Measurements from ENCODE around the gene COX5A.

COX5A gene

DNA sequence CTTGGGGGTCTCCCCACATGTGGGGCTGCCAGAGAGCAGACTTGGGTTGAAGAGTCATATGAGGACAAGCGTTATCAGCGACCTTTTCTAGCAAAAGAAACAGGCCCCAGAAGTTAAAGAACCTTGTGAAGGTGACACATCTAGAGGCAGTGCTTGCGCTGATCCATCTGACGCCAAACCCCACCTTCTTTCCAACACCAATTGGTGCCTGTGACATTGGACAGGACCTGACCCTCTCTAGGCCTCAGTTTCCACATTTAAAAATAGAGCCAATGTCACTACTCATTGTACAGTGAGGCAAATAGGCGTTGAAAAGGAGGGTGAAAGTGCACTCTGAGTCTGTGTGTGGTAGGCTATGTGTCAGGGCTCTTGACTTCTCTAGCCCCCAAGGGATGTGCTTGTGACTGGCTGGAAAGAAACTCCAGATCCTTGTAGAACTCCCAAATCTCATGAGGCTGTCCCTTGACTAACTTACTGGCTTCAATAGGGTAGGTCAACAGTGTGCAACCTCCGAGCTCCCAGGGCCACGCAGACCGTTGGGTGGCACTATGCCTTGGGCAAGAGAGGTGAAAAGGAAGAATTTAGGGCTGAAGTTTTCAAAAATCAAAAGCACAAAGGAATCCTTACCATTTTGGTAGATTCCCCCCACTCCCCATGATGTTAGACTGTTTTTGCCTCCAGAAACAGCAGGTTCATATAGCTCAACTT is 30.6 kb downstream of the COX5A start:
- H3K27ac ChIP-seq (replicated peaks), result peak overlapping the region; percentile 84
- TF ChIP-seq GABPA (IDR thresholded peaks at IDR 0.05; ENCODE audit: low read depth) (no peak), SPI1 (IDR thresholded peaks at IDR 0.05; ENCODE audit: borderline replicate concordance, low read depth) (no peak), POLR2AphosphoS5 (IDR thresholded peaks at IDR 0.05; ENCODE audit: low read depth) (no peak)
- TF ChIP-seq, protein P1, sequence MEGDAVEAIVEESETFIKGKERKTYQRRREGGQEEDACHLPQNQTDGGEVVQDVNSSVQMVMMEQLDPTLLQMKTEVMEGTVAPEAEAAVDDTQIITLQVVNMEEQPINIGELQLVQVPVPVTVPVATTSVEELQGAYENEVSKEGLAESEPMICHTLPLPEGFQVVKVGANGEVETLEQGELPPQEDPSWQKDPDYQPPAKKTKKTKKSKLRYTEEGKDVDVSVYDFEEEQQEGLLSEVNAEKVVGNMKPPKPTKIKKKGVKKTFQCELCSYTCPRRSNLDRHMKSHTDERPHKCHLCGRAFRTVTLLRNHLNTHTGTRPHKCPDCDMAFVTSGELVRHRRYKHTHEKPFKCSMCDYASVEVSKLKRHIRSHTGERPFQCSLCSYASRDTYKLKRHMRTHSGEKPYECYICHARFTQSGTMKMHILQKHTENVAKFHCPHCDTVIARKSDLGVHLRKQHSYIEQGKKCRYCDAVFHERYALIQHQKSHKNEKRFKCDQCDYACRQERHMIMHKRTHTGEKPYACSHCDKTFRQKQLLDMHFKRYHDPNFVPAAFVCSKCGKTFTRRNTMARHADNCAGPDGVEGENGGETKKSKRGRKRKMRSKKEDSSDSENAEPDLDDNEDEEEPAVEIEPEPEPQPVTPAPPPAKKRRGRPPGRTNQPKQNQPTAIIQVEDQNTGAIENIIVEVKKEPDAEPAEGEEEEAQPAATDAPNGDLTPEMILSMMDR (IDR thresholded peaks at IDR 0.05; ENCODE audit: insufficient read depth, low read length), result no peak
- TF ChIP-seq, protein P2, sequence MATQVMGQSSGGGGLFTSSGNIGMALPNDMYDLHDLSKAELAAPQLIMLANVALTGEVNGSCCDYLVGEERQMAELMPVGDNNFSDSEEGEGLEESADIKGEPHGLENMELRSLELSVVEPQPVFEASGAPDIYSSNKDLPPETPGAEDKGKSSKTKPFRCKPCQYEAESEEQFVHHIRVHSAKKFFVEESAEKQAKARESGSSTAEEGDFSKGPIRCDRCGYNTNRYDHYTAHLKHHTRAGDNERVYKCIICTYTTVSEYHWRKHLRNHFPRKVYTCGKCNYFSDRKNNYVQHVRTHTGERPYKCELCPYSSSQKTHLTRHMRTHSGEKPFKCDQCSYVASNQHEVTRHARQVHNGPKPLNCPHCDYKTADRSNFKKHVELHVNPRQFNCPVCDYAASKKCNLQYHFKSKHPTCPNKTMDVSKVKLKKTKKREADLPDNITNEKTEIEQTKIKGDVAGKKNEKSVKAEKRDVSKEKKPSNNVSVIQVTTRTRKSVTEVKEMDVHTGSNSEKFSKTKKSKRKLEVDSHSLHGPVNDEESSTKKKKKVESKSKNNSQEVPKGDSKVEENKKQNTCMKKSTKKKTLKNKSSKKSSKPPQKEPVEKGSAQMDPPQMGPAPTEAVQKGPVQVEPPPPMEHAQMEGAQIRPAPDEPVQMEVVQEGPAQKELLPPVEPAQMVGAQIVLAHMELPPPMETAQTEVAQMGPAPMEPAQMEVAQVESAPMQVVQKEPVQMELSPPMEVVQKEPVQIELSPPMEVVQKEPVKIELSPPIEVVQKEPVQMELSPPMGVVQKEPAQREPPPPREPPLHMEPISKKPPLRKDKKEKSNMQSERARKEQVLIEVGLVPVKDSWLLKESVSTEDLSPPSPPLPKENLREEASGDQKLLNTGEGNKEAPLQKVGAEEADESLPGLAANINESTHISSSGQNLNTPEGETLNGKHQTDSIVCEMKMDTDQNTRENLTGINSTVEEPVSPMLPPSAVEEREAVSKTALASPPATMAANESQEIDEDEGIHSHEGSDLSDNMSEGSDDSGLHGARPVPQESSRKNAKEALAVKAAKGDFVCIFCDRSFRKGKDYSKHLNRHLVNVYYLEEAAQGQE (IDR thresholded peaks at IDR 0.05; ENCODE audit: insufficient replicate concordance, low read depth), result no peak
- peak overlapping the region; percentile 84 for H3K4me3 ChIP-seq (replicated peaks; ENCODE audit: insufficient read depth, low read length)
- no peak for DNase-seq (ENCODE audit: low read depth in 1 of 2, low spot score in 1 of 2)
- no peaks in the 10 kb centered on the region for H3K27me3 ChIP-seq (ENCODE audit: insufficient read depth, poor library complexity, severe bottlenecking)

GRCh38 chr15:74906450-74907162 is 31.3 kb downstream of the COX5A start, which contains the start of gene FAM219B:
TSS of gene FAM219B (minus strand) at chr15:74906851. CDS start at chr15:74906800, 51 bp downstream.
- TF ChIP-seq POLR2AphosphoS5 (IDR thresholded peaks at IDR 0.05; ENCODE audit: low read depth) (peak; percentile 84), GABPA (IDR thresholded peaks at IDR 0.05; ENCODE audit: low read depth) (no peak), SPI1 (IDR thresholded peaks at IDR 0.05; ENCODE audit: borderline replicate concordance, low read depth) (no peak)
- TF ChIP-seq, protein P1 (IDR thresholded peaks at IDR 0.05; ENCODE audit: insufficient read depth, low read length), result no peak
- TF ChIP-seq, protein P2 (IDR thresholded peaks at IDR 0.05; ENCODE audit: insufficient replicate concordance, low read depth), result no peak
- peak within 1 kb of the TSS; percentile 84 for H3K27ac ChIP-seq (replicated peaks)
- H3K4me3 ChIP-seq (replicated peaks; ENCODE audit: insufficient read depth, low read length), result peak within 1 kb of the TSS; percentile 84
- DNase-seq (ENCODE audit: low read depth in 1 of 2, low spot score in 1 of 2), result peak; percentile 69 to 90
- H3K27me3 ChIP-seq (ENCODE audit: insufficient read depth, poor library complexity, severe bottlenecking), result no peaks in the 10 kb centered on the region

DNA sequence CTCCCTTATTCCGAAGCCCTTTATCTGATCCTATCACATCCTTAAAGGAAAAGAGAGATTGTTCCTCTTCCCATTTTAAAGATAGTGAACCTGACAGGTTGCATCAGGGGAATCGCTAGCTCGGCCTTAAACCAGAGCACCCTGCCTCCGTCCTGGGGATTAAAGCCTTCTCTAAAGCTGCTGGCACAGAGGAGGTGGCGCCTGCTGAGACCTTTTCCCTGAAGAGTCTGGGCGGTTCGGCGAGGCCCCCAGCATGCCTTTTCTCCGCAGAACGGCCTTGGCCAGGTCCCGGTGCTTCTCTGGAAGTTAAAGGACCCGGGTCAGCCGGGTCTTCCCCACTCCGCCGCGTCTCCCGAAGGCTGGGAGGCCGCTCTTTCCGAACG is 31.8 kb downstream of the COX5A start:
- TF ChIP-seq SPI1 (IDR thresholded peaks at IDR 0.05; ENCODE audit: borderline replicate concordance, low read depth) (no peak), POLR2AphosphoS5 (IDR thresholded peaks at IDR 0.05; ENCODE audit: low read depth) (no peak), GABPA (IDR thresholded peaks at IDR 0.05; ENCODE audit: low read depth) (no peak)
- TF ChIP-seq, protein P1 (IDR thresholded peaks at IDR 0.05; ENCODE audit: insufficient read depth, low read length), result no peak
- TF ChIP-seq, protein P2 (IDR thresholded peaks at IDR 0.05; ENCODE audit: insufficient replicate concordance, low read depth), result no peak
- H3K27ac ChIP-seq (replicated peaks), result peak overlapping the region; percentile 84

More for the DNA sequence above, 31.8 kb downstream of the COX5A start:
- H3K4me3 ChIP-seq (replicated peaks; ENCODE audit: insufficient read depth, low read length), result peak overlapping the region; percentile 84
- peak in 1 of 2 experiments; percentile 43 for DNase-seq (ENCODE audit: low read depth in 1 of 2, low spot score in 1 of 2)
- no peaks in the 10 kb centered on the region for H3K27me3 ChIP-seq (ENCODE audit: insufficient read depth, poor library complexity, severe bottlenecking)
